Measurements from ENCODE around the gene TERT. TPM values are rescaled to one million over a fixed set of nuclear protein-coding genes. Genes with fewer than 3 reads are reported as not detected.

TERT gene
- total RNA-seq, 1 donor from 2014 or later: 0.28 TPM

GRCh38 chr5:1336749-1337488 is 42.1 kb upstream of the TERT start:
- H3K27ac Mint-ChIP-seq (ENCODE audit: unreplicated experiment): no peak overlapping the region
- H3K36me3 Mint-ChIP-seq (ENCODE audit: low read depth, unreplicated experiment): peaks cover 52% of the 10 kb centered on the region
- H3K9me3 Mint-ChIP-seq (ENCODE audit: unreplicated experiment): no peaks in the 10 kb centered on the region
- H3K4me1 Mint-ChIP-seq (ENCODE audit: unreplicated experiment): no peaks in the 10 kb centered on the region
- TF ChIP-seq, protein P1, sequence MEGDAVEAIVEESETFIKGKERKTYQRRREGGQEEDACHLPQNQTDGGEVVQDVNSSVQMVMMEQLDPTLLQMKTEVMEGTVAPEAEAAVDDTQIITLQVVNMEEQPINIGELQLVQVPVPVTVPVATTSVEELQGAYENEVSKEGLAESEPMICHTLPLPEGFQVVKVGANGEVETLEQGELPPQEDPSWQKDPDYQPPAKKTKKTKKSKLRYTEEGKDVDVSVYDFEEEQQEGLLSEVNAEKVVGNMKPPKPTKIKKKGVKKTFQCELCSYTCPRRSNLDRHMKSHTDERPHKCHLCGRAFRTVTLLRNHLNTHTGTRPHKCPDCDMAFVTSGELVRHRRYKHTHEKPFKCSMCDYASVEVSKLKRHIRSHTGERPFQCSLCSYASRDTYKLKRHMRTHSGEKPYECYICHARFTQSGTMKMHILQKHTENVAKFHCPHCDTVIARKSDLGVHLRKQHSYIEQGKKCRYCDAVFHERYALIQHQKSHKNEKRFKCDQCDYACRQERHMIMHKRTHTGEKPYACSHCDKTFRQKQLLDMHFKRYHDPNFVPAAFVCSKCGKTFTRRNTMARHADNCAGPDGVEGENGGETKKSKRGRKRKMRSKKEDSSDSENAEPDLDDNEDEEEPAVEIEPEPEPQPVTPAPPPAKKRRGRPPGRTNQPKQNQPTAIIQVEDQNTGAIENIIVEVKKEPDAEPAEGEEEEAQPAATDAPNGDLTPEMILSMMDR (IDR thresholded peaks at IDR 0.05; ENCODE audit: unreplicated experiment): no peak
- DNase-seq (ENCODE audit: low spot score): no peak
- peaks cover 8% of the 10 kb centered on the region for H3K27me3 Mint-ChIP-seq (ENCODE audit: unreplicated experiment)
- H3K4me3 Mint-ChIP-seq (ENCODE audit: unreplicated experiment): no peak overlapping the region

GRCh38 chr5:1336106-1336561 is 41.3 kb upstream of the TERT start:
- Mint-ChIP-seq H3K9me3 (ENCODE audit: unreplicated experiment) (no peaks in the 10 kb centered on the region), H3K27ac (ENCODE audit: unreplicated experiment) (no peak overlapping the region), H3K4me1 (ENCODE audit: unreplicated experiment) (no peaks in the 10 kb centered on the region), H3K27me3 (ENCODE audit: unreplicated experiment) (peaks cover 7% of the 10 kb centered on the region), H3K4me3 (ENCODE audit: unreplicated experiment) (no peak overlapping the region), H3K36me3 (ENCODE audit: low read depth, unreplicated experiment) (peaks cover 52% of the 10 kb centered on the region)
- TF ChIP-seq, protein P1 (IDR thresholded peaks at IDR 0.05; ENCODE audit: unreplicated experiment): no peak
- no peak for DNase-seq (ENCODE audit: low spot score)

DNA sequence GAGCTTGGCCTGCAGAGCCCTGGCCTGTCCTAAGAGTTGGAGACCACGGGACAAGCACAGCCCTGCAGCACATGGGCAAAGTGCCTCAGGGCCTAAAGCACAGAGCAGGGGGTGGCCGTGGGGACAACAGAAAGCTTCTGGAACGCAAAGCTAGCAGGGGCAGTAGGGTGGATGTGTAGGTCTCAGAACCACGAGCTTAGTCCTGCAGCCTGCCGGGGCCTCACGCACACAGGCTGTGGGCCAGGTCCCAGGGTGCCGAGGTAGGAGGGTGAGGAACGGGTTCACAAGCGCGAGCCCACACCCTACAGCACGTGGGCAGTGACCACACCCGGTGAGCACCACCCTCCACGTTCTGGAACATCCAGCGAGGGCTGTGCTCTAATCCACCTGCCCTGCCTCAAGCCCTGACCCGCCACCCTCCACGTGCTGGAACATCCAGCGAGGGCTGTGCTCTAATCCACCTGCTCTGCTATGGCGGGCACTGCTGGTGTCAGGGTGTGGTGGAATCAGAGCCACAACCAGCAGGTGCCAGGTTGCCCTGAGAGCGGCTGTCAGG is 40.8 kb upstream of the TERT start:
- no peak overlapping the region for H3K4me3 Mint-ChIP-seq (ENCODE audit: unreplicated experiment)
- no peaks in the 10 kb centered on the region for H3K4me1 Mint-ChIP-seq (ENCODE audit: unreplicated experiment)
- H3K27ac Mint-ChIP-seq (ENCODE audit: unreplicated experiment): no peak overlapping the region
- H3K27me3 Mint-ChIP-seq (ENCODE audit: unreplicated experiment): peaks cover 5% of the 10 kb centered on the region
- no peak for DNase-seq (ENCODE audit: low spot score)
- H3K36me3 Mint-ChIP-seq (ENCODE audit: low read depth, unreplicated experiment): peaks cover 54% of the 10 kb centered on the region
- H3K9me3 Mint-ChIP-seq (ENCODE audit: unreplicated experiment): no peaks in the 10 kb centered on the region
- TF ChIP-seq, protein P1 (IDR thresholded peaks at IDR 0.05; ENCODE audit: unreplicated experiment): no peak

GRCh38 chr5:1334831-1335539 is 40.1 kb upstream of the TERT start:
- Mint-ChIP-seq H3K27ac (ENCODE audit: unreplicated experiment) (no peak overlapping the region), H3K4me1 (ENCODE audit: unreplicated experiment) (no peaks in the 10 kb centered on the region), H3K4me3 (ENCODE audit: unreplicated experiment) (peak overlapping the region; percentile 56), H3K9me3 (ENCODE audit: unreplicated experiment) (no peaks in the 10 kb centered on the region), H3K27me3 (ENCODE audit: unreplicated experiment) (peaks cover 7% of the 10 kb centered on the region), H3K36me3 (ENCODE audit: low read depth, unreplicated experiment) (peaks cover 56% of the 10 kb centered on the region)
- DNase-seq (ENCODE audit: low spot score): no peak
- TF ChIP-seq, protein P1 (IDR thresholded peaks at IDR 0.05; ENCODE audit: unreplicated experiment): no peak

All from endothelial cell (in vitro differentiated cells).